SK-N-SH treated with all-trans-retinoic acid at 6 μM for 48 hours (cell line): ENCODE measurements around the gene TBC1D12.
A peak's percentile ranks its signal among the peaks of the same experiment; 100 is the strongest.
"Not testable (repeated sequence)": the region's sequence is repeated elsewhere in the genome, so short reads cannot be mapped to it uniquely, and the experiment has no call there.

ENCODE experiments used
- ATAC-seq: fragments of 200-7000 bp; cut with Tn5 transposase; 3 replicates; pipeline ENCODE4 v1.9.1; 2020; ENCODE audit warnings: mild to moderate bottlenecking, moderate library complexity
- ARNTL ChIP-seq: fragments of 450-650 bp; formaldehyde crosslinking; IDR thresholded peaks from 2 replicates; pipeline ENCODE4 v1.5.0; 2020; ENCODE audit warnings: low read depth, mild to moderate bottlenecking, moderate library complexity, borderline replicate concordance
- BACH2 ChIP-seq: fragments of 250-450 bp; sonication (Bioruptor Pico); IDR thresholded peaks from 2 replicates; pipeline ENCODE4 v1.9.0; 2021; ENCODE audit warnings: mild to moderate bottlenecking, borderline replicate concordance
- CSDC2 ChIP-seq: fragments of 250-450 bp; sonication (Bioruptor Pico); IDR thresholded peaks from 2 replicates; pipeline ENCODE4 v1.5.0; 2020; ENCODE audit warnings: mild to moderate bottlenecking, moderate library complexity
- GLIS3 ChIP-seq: fragments of 250-450 bp; sonication (Bioruptor Pico); IDR thresholded peaks from 2 replicates; pipeline ENCODE4 v1.5.0; 2020; ENCODE audit warnings: mild to moderate bottlenecking, moderate library complexity
- ISL1 ChIP-seq: fragments of 250-450 bp; sonication (Bioruptor Pico); IDR thresholded peaks from 2 replicates; pipeline ENCODE4 v2.1.2; 2022; ENCODE audit warnings: mild to moderate bottlenecking, moderate library complexity
- PPARA ChIP-seq: fragments of 250-450 bp; sonication (Bioruptor Pico); IDR thresholded peaks from 2 replicates; pipeline ENCODE4 v1.5.0; 2020; ENCODE audit warnings: mild to moderate bottlenecking, borderline replicate concordance
- RARB ChIP-seq: fragments of 250-450 bp; sonication (Bioruptor Pico); IDR thresholded peaks from 2 replicates; pipeline ENCODE4 v1.8.0; 2021; ENCODE audit warnings: mild to moderate bottlenecking, moderate library complexity
- SNAI2 ChIP-seq: fragments of 250-450 bp; sonication (Bioruptor Pico); IDR thresholded peaks from 2 replicates; pipeline ENCODE4 v1.5.0; 2020; ENCODE audit warnings: mild to moderate bottlenecking, moderate library complexity
- TCF4 ChIP-seq: fragments of 250-450 bp; sonication (Bioruptor Pico); IDR thresholded peaks from 2 replicates; pipeline ENCODE4 v1.8.0; 2021; ENCODE audit warnings: mild to moderate bottlenecking, moderate library complexity, borderline replicate concordance
- TOX ChIP-seq: fragments of 250-450 bp; sonication (Bioruptor Pico); IDR thresholded peaks from 2 replicates; pipeline ENCODE4 v1.8.0; 2021; ENCODE audit warnings: mild to moderate bottlenecking, moderate library complexity, borderline replicate concordance
- ZC3H10 ChIP-seq: fragments of 250-450 bp; sonication (Bioruptor Pico); IDR thresholded peaks from 2 replicates; pipeline ENCODE4 v1.5.1; 2021; ENCODE audit warnings: mild to moderate bottlenecking, moderate library complexity
- ZFP3 ChIP-seq: fragments of 250-450 bp; sonication (Bioruptor Pico); IDR thresholded peaks from 2 replicates; pipeline ENCODE4 v1.5.0; 2020; ENCODE audit warnings: mild to moderate bottlenecking, moderate library complexity
- ZFP30 ChIP-seq: fragments of 450-650 bp; formaldehyde crosslinking; IDR thresholded peaks from 2 replicates; pipeline ENCODE4 v1.5.0; 2022; ENCODE audit warnings: mild to moderate bottlenecking, moderate library complexity
- ZNF565 ChIP-seq: fragments of 450-650 bp; formaldehyde crosslinking; conservative IDR thresholded peaks from 2 replicates; pipeline ENCODE4 v1.5.0; 2020; ENCODE audit warnings: low read depth, mild to moderate bottlenecking, moderate library complexity
- ZNF70 ChIP-seq: fragments of 450-650 bp; formaldehyde crosslinking; IDR thresholded peaks from 2 replicates; pipeline ENCODE4 v1.5.0; 2020; ENCODE audit warnings: mild to moderate bottlenecking, moderate library complexity
- ZNF8 ChIP-seq: fragments of 450-650 bp; formaldehyde crosslinking; IDR thresholded peaks from 2 replicates; pipeline ENCODE4 v1.5.0; 2020; ENCODE audit warnings: mild to moderate bottlenecking, moderate library complexity
- TF ChIP-seq, protein P1 (sequence below): fragments of 250-450 bp; sonication (Bioruptor Pico); IDR thresholded peaks from 2 replicates; pipeline ENCODE4 v1.5.1; 2020; ENCODE audit warnings: low read depth, mild to moderate bottlenecking, moderate library complexity
- TF ChIP-seq, protein P2 (sequence below): fragments of 250-450 bp; sonication (Bioruptor Pico); IDR thresholded peaks from 2 replicates; pipeline ENCODE4 v1.8.0; 2020; ENCODE audit warnings: mild to moderate bottlenecking, moderate library complexity, borderline replicate concordance
- TF ChIP-seq, protein P3 (sequence below): fragments of 250-450 bp; sonication (Bioruptor Pico); IDR thresholded peaks from 2 replicates; pipeline ENCODE4 v1.8.0; 2021; ENCODE audit warnings: low read depth, mild to moderate bottlenecking, moderate library complexity, borderline replicate concordance
- TF ChIP-seq, protein P4 (sequence below): fragments of 250-450 bp; sonication (Bioruptor Pico); IDR thresholded peaks from 2 replicates; pipeline ENCODE4 v1.5.0; 2020; ENCODE audit warnings: mild to moderate bottlenecking, moderate library complexity
- TF ChIP-seq, protein P5 (sequence below): fragments of 250-450 bp; sonication (Bioruptor Pico); IDR thresholded peaks from 2 replicates; pipeline ENCODE4 v1.5.1; 2021; ENCODE audit warnings: mild to moderate bottlenecking, moderate library complexity

TBC1D12 gene

DNA sequence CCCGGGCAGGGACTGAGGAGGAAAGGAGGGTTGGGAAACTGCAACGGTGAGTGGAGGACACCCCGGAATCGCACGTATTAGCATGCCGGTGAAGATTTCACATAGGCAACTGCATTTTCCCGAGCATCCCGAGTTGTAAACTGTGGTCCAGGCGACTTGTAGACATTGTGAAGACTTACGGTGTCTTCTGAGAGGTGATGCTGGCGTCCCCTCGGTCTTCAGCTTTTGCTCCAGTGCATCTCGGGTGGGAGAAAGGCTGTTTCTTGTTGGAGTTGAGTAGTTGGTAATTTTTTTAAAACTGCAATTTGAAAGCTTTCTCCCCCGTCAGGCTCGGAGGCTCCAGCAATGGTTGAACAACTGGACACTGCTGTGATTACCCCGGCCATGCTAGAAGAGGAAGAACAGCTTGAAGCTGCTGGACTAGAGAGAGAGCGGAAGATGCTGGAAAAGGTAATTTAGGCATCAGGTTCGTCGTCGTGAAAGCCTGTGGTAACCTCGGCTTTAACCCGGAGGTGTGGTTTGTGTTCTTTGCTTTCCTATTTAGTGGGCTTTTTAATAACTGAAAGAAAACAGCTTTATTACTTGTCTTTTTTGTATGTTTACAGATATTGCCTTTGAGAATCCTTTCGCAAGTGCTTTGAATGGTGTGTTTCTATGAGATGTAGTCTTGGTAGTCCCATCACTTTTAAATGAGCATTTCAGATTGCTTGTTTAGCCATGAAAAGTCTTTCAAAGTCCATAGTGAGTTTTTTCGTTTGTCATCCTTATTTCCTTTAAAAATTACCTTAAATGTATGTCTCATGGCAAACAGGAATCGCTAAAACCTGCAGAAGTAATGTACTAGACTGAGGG, 143.9 kb downstream of the TBC1D12 start:
- TF ChIP-seq ZFP3 (no peak), ZC3H10 (CRISPR knock-in tag) (no peak), ZFP30 (CRISPR knock-in tag) (no peak), TOX (no peak), ZNF565 (CRISPR knock-in tag) (no peak), TCF4 (no peak)
- peak; percentile 50 for ATAC-seq

DNA sequence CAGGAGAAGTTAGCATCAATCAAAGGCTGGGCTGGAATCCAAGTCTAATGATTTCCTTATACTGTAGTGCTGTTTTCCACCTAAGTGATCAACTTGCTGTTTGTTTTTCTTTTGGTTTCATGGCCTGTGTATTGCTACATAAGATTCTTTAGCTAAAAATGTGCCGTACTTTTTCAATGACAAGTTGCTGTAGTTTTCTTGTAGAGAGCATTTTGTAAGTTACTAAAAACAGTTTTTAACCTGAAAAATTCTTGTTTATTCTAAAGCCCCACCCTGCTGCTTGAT, 144.5 kb downstream of the TBC1D12 start:
- TF ChIP-seq ISL1 (CRISPR knock-in tag): no peak
- TF ChIP-seq ARNTL (CRISPR knock-in tag): no peak
- no peak for TF ChIP-seq ZFP3
- no peak for TF ChIP-seq ZNF8 (CRISPR knock-in tag)
- no peak for TF ChIP-seq ZNF70 (CRISPR knock-in tag)
- TF ChIP-seq, protein P1, sequence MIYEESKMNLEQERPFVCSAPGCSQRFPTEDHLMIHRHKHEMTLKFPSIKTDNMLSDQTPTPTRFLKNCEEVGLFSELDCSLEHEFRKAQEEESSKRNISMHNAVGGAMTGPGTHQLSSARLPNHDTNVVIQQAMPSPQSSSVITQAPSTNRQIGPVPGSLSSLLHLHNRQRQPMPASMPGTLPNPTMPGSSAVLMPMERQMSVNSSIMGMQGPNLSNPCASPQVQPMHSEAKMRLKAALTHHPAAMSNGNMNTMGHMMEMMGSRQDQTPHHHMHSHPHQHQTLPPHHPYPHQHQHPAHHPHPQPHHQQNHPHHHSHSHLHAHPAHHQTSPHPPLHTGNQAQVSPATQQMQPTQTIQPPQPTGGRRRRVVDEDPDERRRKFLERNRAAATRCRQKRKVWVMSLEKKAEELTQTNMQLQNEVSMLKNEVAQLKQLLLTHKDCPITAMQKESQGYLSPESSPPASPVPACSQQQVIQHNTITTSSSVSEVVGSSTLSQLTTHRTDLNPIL (CRISPR knock-in tag): no peak
- TF ChIP-seq, protein P2, sequence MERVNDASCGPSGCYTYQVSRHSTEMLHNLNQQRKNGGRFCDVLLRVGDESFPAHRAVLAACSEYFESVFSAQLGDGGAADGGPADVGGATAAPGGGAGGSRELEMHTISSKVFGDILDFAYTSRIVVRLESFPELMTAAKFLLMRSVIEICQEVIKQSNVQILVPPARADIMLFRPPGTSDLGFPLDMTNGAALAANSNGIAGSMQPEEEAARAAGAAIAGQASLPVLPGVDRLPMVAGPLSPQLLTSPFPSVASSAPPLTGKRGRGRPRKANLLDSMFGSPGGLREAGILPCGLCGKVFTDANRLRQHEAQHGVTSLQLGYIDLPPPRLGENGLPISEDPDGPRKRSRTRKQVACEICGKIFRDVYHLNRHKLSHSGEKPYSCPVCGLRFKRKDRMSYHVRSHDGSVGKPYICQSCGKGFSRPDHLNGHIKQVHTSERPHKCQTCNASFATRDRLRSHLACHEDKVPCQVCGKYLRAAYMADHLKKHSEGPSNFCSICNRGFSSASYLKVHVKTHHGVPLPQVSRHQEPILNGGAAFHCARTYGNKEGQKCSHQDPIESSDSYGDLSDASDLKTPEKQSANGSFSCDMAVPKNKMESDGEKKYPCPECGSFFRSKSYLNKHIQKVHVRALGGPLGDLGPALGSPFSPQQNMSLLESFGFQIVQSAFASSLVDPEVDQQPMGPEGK (CRISPR knock-in tag): no peak
- TF ChIP-seq, protein P3, sequence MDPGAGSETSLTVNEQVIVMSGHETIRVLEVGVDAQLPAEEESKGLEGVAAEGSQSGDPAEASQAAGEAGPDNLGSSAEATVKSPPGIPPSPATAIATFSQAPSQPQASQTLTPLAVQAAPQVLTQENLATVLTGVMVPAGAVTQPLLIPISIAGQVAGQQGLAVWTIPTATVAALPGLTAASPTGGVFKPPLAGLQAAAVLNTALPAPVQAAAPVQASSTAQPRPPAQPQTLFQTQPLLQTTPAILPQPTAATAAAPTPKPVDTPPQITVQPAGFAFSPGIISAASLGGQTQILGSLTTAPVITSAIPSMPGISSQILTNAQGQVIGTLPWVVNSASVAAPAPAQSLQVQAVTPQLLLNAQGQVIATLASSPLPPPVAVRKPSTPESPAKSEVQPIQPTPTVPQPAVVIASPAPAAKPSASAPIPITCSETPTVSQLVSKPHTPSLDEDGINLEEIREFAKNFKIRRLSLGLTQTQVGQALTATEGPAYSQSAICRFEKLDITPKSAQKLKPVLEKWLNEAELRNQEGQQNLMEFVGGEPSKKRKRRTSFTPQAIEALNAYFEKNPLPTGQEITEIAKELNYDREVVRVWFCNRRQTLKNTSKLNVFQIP: no peak
- no peak for TF ChIP-seq TCF4
- TF ChIP-seq SNAI2 (CRISPR knock-in tag): no peak
- TF ChIP-seq, protein P4, sequence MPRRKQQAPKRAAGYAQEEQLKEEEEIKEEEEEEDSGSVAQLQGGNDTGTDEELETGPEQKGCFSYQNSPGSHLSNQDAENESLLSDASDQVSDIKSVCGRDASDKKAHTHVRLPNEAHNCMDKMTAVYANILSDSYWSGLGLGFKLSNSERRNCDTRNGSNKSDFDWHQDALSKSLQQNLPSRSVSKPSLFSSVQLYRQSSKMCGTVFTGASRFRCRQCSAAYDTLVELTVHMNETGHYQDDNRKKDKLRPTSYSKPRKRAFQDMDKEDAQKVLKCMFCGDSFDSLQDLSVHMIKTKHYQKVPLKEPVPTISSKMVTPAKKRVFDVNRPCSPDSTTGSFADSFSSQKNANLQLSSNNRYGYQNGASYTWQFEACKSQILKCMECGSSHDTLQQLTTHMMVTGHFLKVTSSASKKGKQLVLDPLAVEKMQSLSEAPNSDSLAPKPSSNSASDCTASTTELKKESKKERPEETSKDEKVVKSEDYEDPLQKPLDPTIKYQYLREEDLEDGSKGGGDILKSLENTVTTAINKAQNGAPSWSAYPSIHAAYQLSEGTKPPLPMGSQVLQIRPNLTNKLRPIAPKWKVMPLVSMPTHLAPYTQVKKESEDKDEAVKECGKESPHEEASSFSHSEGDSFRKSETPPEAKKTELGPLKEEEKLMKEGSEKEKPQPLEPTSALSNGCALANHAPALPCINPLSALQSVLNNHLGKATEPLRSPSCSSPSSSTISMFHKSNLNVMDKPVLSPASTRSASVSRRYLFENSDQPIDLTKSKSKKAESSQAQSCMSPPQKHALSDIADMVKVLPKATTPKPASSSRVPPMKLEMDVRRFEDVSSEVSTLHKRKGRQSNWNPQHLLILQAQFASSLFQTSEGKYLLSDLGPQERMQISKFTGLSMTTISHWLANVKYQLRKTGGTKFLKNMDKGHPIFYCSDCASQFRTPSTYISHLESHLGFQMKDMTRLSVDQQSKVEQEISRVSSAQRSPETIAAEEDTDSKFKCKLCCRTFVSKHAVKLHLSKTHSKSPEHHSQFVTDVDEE (CRISPR knock-in tag): no peak
- TF ChIP-seq BACH2 (CRISPR knock-in tag): no peak
- TF ChIP-seq PPARA (CRISPR knock-in tag): no peak
- no peak for TF ChIP-seq CSDC2 (CRISPR knock-in tag)
- ATAC-seq: peak; percentile 10; the same call in 2 of the 3 replicates

DNA sequence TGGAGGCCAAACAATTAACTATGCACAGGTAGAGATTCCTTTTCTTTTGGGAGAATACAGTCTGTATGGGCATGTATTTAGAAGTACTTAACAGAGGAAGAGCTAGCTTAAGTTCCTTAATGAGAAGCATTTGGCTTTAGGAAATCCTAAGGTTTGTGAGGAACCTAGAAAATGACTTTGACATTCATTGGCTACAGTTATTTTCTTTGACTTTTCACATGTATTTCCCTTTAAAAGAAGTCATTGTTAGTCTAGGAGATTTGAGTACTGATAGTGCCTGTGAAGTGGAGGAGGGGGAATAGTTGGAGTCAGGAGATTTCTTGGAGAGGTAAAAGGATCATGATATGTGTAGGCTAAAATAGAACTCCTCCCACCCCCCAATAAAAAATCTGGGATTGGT, 146.9 kb downstream of the TBC1D12 start:
- no peak for ATAC-seq
- TF ChIP-seq TOX: no peak
- TF ChIP-seq, protein P5, sequence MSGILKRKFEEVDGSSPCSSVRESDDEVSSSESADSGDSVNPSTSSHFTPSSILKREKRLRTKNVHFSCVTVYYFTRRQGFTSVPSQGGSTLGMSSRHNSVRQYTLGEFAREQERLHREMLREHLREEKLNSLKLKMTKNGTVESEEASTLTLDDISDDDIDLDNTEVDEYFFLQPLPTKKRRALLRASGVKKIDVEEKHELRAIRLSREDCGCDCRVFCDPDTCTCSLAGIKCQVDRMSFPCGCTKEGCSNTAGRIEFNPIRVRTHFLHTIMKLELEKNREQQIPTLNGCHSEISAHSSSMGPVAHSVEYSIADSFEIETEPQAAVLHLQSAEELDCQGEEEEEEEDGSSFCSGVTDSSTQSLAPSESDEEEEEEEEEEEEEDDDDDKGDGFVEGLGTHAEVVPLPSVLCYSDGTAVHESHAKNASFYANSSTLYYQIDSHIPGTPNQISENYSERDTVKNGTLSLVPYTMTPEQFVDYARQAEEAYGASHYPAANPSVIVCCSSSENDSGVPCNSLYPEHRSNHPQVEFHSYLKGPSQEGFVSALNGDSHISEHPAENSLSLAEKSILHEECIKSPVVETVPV: no peak
- TF ChIP-seq, protein P3: no peak
- no peak for TF ChIP-seq GLIS3 (CRISPR knock-in tag)
- TF ChIP-seq PPARA (CRISPR knock-in tag): no peak
- TF ChIP-seq RARB (CRISPR knock-in tag): no peak

DNA sequence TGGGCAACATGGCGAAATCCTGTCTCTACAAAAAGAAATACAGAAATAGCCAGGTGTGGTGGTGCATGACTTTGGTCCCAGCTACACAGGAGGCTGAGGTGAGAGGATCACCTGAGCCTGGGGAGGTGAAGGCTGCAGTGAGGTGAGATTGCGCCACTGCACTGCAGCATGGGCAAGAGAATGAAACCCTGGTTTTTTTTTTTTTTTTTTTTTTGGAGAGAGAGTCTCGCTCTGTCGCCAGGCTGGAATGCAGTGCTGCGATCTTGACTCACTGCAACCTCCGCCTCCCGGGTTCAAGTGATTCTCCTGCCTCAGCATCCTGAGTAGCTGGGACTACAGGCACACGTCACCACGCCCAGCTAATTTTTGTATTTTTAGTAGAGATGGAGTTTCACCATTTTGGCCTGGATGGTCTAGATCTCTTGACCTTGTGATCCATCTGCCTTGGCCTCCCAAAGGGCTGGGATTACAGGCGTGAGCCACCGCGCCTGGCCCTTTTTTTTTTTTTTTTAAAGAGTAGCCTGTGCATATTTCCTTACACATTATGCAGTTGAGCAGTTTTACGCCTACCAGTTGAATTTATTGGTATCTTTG, 165.5 kb downstream of the TBC1D12 start:
- not testable (repeated sequence) for ATAC-seq
